A673 (cell line): ENCODE measurements around the gene AOPEP. TPM values are rescaled to one million over a fixed set of nuclear protein-coding genes. Genes with fewer than 3 reads are reported as not detected.

Source experiments
- BruUV-seq: library from RNA; stranded (reverse); fragments of 400-500 nt; replicated peaks from 2 replicates; lab custom pipeline; 2021; lab: Mats Ljungman, UMichigan
- CTCF ChIA-PET: fragments of 300-600 bp; sonication (Branson Sonifier 250); formaldehyde crosslinking; loops from one replicate; lab custom pipeline; 2022; ENCODE audit warnings: antibody characterized with exemption; lab: Charles Lee
- POLR2A ChIA-PET: fragments of 300-600 bp; sonication (Branson Sonifier 250); formaldehyde crosslinking; loops from one replicate; lab custom pipeline; 2022; ENCODE audit warnings: antibody characterized with exemption; ENCODE audit not compliant: low non-redundant PET; lab: Charles Lee
- DNase-seq: peaks from one replicate; pipeline ENCODE4 v3.0.0-alpha.2; 2015; ENCODE audit warnings: low spot score
- H3K27ac ChIP-seq: fragments of 200-600 bp; sonication (generic); 2 replicates; pipeline ENCODE4 v1.5.1; 2016; ENCODE audit warnings: mixed run types, low read depth, mild to moderate bottlenecking, mixed read lengths, antibody characterized with exemption, low read length; ENCODE audit not compliant: poor library complexity, severe bottlenecking
- H3K27me3 ChIP-seq: fragments of 200-600 bp; sonication (generic); replicated peaks from 2 replicates; pipeline ENCODE4 v1.6.1; 2017; ENCODE audit warnings: mixed run types, low read depth, mild to moderate bottlenecking, mixed read lengths, antibody characterized with exemption, low read length; ENCODE audit not compliant: insufficient read depth, poor library complexity
- H3K36me3 ChIP-seq: fragments of 200-600 bp; sonication (generic); 2 replicates; pipeline ENCODE4 v1.6.1; 2016; ENCODE audit warnings: mixed run types, mild to moderate bottlenecking, mixed read lengths, antibody characterized with exemption, low read length; ENCODE audit not compliant: insufficient read depth, poor library complexity, severe bottlenecking
- H3K4me1 ChIP-seq: fragments of 200-600 bp; sonication (generic); 2 replicates; pipeline ENCODE4 v1.6.1; 2017; ENCODE audit warnings: mixed run types, mild to moderate bottlenecking, mixed read lengths, antibody characterized with exemption, low read length; ENCODE audit not compliant: insufficient read depth, poor library complexity, severe bottlenecking
- H3K4me3 ChIP-seq: fragments of 200-600 bp; sonication (generic); 2 replicates; pipeline ENCODE4 v1.5.1; 2016; ENCODE audit warnings: low read depth, mixed run types, mild to moderate bottlenecking, mixed read lengths, low read length; ENCODE audit not compliant: poor library complexity, severe bottlenecking
- H3K9me3 ChIP-seq: fragments of 200-600 bp; sonication (generic); 2 replicates; pipeline ENCODE4 v1.6.1; 2016; ENCODE audit warnings: mixed run types, low read depth, mild to moderate bottlenecking, mixed read lengths, antibody characterized with exemption, low read length; ENCODE audit not compliant: poor library complexity, severe bottlenecking
- CTCF ChIP-seq: fragments of 300-800, 200-600 bp; sonication (generic); conservative IDR thresholded peaks from 2 replicates; pipeline ENCODE4 v1.5.1; 2017; ENCODE audit warnings: low read depth, mild to moderate bottlenecking, antibody characterized with exemption, low read length, moderate library complexity, mixed read lengths
- EZH2 ChIP-seq: fragments of 200-600 bp; sonication (generic); IDR thresholded peaks from 2 replicates; pipeline ENCODE4 v1.6.1; 2017; ENCODE audit warnings: borderline replicate concordance, low read depth, mild to moderate bottlenecking, mixed read lengths, antibody characterized with exemption, low read length; ENCODE audit not compliant: poor library complexity, severe bottlenecking
- intact Hi-C: fragments of 100-400 bp; cut with micrococcal nuclease; formaldehyde crosslinking; loops from one replicate; pipeline ENCODE4 v1.10.0; 2022; ENCODE audit not compliant: unreplicated experiment
- total RNA-seq: library from RNA; stranded (reverse); gene quantifications from 2 replicates; pipeline ENCODE4 v1.2.3, GENCODE V29; 2021

AOPEP gene
- total RNA-seq, 1 experiment from 2014 or later, result 17.5 TPM

GRCh38 chr9:94760010-94760409 lies 33.5 kb downstream of the AOPEP start:
- Histone ChIP-seq H3K27ac (no peak overlapping the region), H3K4me1 (peaks cover 26% of the 10 kb centered on the region), H3K36me3 (no peaks in the 10 kb centered on the region), H3K4me3 (no peak overlapping the region), H3K9me3 (no peaks in the 10 kb centered on the region), H3K27me3 (no peaks in the 10 kb centered on the region)
- POLR2A ChIA-PET, result no interaction called here
- BruUV-seq, result TSS peak; percentile 66
- intact Hi-C loops, result no loop called here
- DNase-seq, result no peak
- CTCF ChIA-PET, result no interaction called here
- no peak for TF ChIP-seq CTCF
- TF ChIP-seq EZH2, result no peak

GRCh38 chr9:94760660-94761059 lies 34.2 kb downstream of the AOPEP start:
- Histone ChIP-seq H3K36me3 (no peaks in the 10 kb centered on the region), H3K4me3 (no peak overlapping the region), H3K9me3 (no peaks in the 10 kb centered on the region), H3K27me3 (no peaks in the 10 kb centered on the region), H3K27ac (no peak overlapping the region), H3K4me1 (peaks cover 26% of the 10 kb centered on the region)
- ChIA-PET POLR2A (no interaction called here), CTCF (interaction anchor here (0.6 kb wide), 1 partner anchor 1737 kb away, joined by 3 read pairs; no protein-coding TSS in a partner anchor)
- TF ChIP-seq EZH2, result no peak
- DNase-seq, result peak; percentile 30
- intact Hi-C loops, result no loop called here
- BruUV-seq, result no TSS peak

GRCh38 chr9:94761481-94761880 lies 35.0 kb downstream of the AOPEP start:
- no peak overlapping the region for H3K27ac ChIP-seq
- TF ChIP-seq CTCF, result no peak
- no peak for TF ChIP-seq EZH2
- ChIA-PET CTCF (no interaction called here), POLR2A (no interaction called here)
- no peak for DNase-seq
- H3K4me3 ChIP-seq, result no peak overlapping the region
- H3K4me1 ChIP-seq, result peaks cover 26% of the 10 kb centered on the region
- intact Hi-C loops, result no loop called here
- no peaks in the 10 kb centered on the region for H3K36me3 ChIP-seq
- no TSS peak for BruUV-seq
- no peaks in the 10 kb centered on the region for H3K27me3 ChIP-seq
- H3K9me3 ChIP-seq, result no peaks in the 10 kb centered on the region

GRCh38 chr9:94767331-94768072 lies 41.0 kb downstream of the AOPEP start:
- peak; percentile 35 for DNase-seq
- Histone ChIP-seq H3K27ac (no peak overlapping the region), H3K9me3 (no peaks in the 10 kb centered on the region), H3K4me3 (no peak overlapping the region), H3K27me3 (no peaks in the 10 kb centered on the region), H3K4me1 (no peaks in the 10 kb centered on the region), H3K36me3 (no peaks in the 10 kb centered on the region)
- CTCF ChIA-PET, result no interaction called here
- POLR2A ChIA-PET, result no interaction called here
- intact Hi-C loops, result no loop called here
- no TSS peak for BruUV-seq
- no peak for TF ChIP-seq EZH2
- no peak for TF ChIP-seq CTCF
